Measurements from ENCODE around the gene DSTYK.

The DSTYK gene

DNA sequence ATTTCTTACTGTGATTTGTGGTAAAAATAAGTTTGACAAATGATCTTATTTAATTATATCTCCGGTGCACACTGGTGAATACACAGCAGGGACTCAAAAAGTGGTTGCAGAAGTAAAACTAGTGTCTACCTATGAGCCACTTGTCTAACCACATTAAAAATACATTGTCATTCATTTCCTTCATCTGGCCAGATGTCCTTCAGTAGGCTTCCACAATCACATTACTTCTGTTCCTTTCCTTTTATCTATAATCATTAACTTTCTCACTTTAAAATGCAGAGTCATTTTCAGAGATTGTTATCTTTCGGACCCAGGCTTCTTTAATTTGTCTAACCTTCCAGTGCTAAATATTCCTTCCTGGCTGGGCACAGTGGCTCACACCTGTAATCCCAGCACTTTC is 92.8 kb downstream of the DSTYK start:
- in situ Hi-C loops (cut with MboI; ENCODE audit: low sequenced_read_pairs, unreplicated experiment), result no loop called here
- TF ChIP-seq CTCF (IDR thresholded peaks at IDR 0.05; ENCODE audit: borderline replicate concordance, control extremely low read depth, extremely low read depth, insufficient read depth, missing control alignments), result no peak
- DNase-seq (ENCODE audit: low spot score), result no peak

DNA sequence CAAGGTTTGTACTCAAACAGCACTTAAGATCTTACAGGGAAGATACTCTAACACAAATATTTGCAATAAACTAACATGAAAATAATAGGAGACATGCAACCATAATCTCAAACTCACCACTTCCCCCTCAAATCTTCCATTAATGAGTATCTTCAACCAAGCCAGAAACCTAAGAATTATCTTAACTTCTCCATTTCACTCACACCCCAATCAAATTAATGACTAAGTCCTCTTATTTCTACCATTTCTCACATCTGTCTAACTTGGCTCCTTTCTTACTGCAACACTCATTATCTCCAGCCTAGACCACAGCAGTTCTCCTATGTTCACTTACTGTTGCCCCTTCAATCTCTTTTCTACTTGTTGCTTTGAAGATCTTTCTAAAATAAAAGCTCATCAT is 100.1 kb downstream of the DSTYK start:
- no peak for DNase-seq (ENCODE audit: low spot score)
- no peak for TF ChIP-seq CTCF (IDR thresholded peaks at IDR 0.05; ENCODE audit: borderline replicate concordance, control extremely low read depth, extremely low read depth, insufficient read depth, missing control alignments)
- in situ Hi-C loops (cut with MboI; ENCODE audit: low sequenced_read_pairs, unreplicated experiment), result no loop called here

DNA sequence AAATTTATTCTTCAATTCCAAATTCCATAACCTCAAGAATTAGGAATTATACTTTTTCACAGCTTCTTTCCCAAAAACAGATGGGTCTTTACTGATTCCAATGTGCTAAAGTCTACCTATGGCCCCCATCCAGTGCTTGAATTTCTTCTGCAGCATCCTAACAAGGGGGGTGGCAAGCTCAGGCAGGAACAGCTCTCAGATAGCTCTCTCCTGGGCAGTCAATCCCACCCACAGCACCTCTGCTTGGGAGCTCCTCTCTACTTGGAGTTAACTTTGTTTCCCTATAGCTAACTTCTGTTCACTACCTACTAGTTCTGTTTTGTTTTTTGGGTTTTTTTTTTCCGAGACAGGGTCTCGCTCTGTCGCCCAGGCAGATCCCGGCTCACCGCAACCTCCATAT is 101.8 kb downstream of the DSTYK start:
- no peak for TF ChIP-seq CTCF (IDR thresholded peaks at IDR 0.05; ENCODE audit: borderline replicate concordance, control extremely low read depth, extremely low read depth, insufficient read depth, missing control alignments)
- no peak for DNase-seq (ENCODE audit: low spot score)
- in situ Hi-C loops (cut with MboI; ENCODE audit: low sequenced_read_pairs, unreplicated experiment), result no loop called here

GRCh38 chr1:205109269-205109668 is 102.2 kb downstream of the DSTYK start:
- no peak for TF ChIP-seq CTCF (IDR thresholded peaks at IDR 0.05; ENCODE audit: borderline replicate concordance, control extremely low read depth, extremely low read depth, insufficient read depth, missing control alignments)
- no peak for DNase-seq (ENCODE audit: low spot score)
- in situ Hi-C loops (cut with MboI; ENCODE audit: low sequenced_read_pairs, unreplicated experiment), result no loop called here

DNA sequence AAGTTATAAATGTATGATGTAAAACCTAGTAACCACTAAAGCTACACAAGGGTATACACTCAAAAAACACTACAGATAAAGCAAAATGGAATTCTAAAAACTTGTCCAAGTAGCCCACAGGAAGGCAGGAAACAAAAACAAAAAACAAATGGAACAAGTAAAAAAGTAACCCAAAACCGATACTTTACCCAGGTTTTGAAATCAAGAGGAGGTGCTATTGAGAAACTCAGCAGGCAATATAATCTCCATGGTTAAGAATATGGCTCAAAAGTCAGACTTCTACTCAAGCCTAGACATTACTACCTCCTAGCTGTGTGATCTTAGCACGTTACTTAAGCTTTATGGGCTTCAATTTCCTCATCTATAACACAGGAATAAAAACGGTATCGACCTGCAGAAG is 103.0 kb downstream of the DSTYK start:
- in situ Hi-C loops (cut with MboI; ENCODE audit: low sequenced_read_pairs, unreplicated experiment), result no loop called here
- no peak for DNase-seq (ENCODE audit: low spot score)
- no peak for TF ChIP-seq CTCF (IDR thresholded peaks at IDR 0.05; ENCODE audit: borderline replicate concordance, control extremely low read depth, extremely low read depth, insufficient read depth, missing control alignments)

- TF ChIP-seq CTCF (IDR thresholded peaks at IDR 0.05; ENCODE audit: borderline replicate concordance, control extremely low read depth, extremely low read depth, insufficient read depth, missing control alignments), result no peak
- in situ Hi-C loops (cut with MboI; ENCODE audit: low sequenced_read_pairs, unreplicated experiment), result no loop called here
Observed at GRCh38 chr1:205107327-205107726, 104.2 kb downstream of the DSTYK start.

DNA sequence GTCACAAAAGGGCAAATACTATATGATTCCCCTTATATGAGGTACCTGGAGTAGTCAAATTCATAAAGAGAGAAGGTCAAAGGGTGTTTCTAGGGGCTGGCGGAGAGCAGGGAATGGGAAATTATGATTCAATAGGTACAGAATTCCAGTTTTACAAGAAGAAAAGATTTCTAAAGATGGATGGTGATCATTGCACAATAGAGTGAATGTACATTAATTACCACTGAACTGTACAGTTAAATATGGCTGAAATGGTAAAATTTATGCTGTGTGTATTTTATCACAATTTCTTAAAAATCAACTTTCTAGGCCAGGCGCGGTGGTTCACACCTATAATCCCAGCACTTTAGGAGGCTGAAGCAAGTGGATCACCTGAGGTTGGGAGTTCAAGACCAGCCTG is 109.1 kb downstream of the DSTYK start:
- no peak for DNase-seq (ENCODE audit: low spot score)
- TF ChIP-seq CTCF (IDR thresholded peaks at IDR 0.05; ENCODE audit: borderline replicate concordance, control extremely low read depth, extremely low read depth, insufficient read depth, missing control alignments), result no peak
- in situ Hi-C loops (cut with MboI; ENCODE audit: low sequenced_read_pairs, unreplicated experiment), result no loop called here

More at GRCh38 chr1:205107327-205107726, 104.2 kb downstream of the DSTYK start:
- no peak for DNase-seq (ENCODE audit: low spot score)
